ENCODE measurements around the gene PLAC8.

GRCh38 chr4:83067058-83067639 lies 47.4 kb downstream of the PLAC8 start:
- TF ChIP-seq FOXJ3 (CRISPR knock-in tag; IDR thresholded peaks at IDR 0.05; ENCODE audit: borderline replicate concordance): no peak
- TF ChIP-seq ARNT (IDR thresholded peaks at IDR 0.05): no peak
- TF ChIP-seq ZFP90 (CRISPR knock-in tag; IDR thresholded peaks at IDR 0.05; ENCODE audit: borderline replicate concordance): no peak
- no peak for TF ChIP-seq CTCF (CRISPR knock-in tag; IDR thresholded peaks at IDR 0.05)
- TF ChIP-seq THAP11 (CRISPR knock-in tag; IDR thresholded peaks at IDR 0.05): no peak
- TF ChIP-seq ZKSCAN8 (CRISPR knock-in tag; IDR thresholded peaks at IDR 0.05; ENCODE audit: borderline replicate concordance): no peak

Data from HepG2 (cell line).